Esophagus (tissue), 2 donors: ENCODE results near the gene TINAG. TPM values are rescaled to one million over a fixed set of nuclear protein-coding genes. Genes with fewer than 3 reads are reported as not detected.
"Not testable (repeated sequence)": the region's sequence is repeated elsewhere in the genome, so short reads cannot be mapped to it uniquely, and the experiment has no call there.

Experiments used
- H3K27ac ChIP-seq, 2 donors: one replicate each; pipeline ENCODE4 v1.5.1; 2013; ENCODE audit warnings: low read depth in 2 of 2, mild to moderate bottlenecking in 2 of 2, inconsistent platforms in 1 of 2, low read length in 1 of 2, moderate library complexity in 1 of 2
- H3K27me3 ChIP-seq, 2 donors: one replicate each; pipeline ENCODE4 v1.6.1; 2013; ENCODE audit warnings: low read length in 2 of 2, control low read depth in 1 of 2, mild to moderate bottlenecking in 1 of 2; ENCODE audit not compliant: insufficient read depth in 2 of 2, control insufficient read depth in 1 of 2
- H3K36me3 ChIP-seq, 2 donors: one replicate each; pipeline ENCODE4 v1.6.1; 2013; ENCODE audit warnings: low read length in 1 of 2; ENCODE audit not compliant: control insufficient read depth in 2 of 2, insufficient read depth in 2 of 2
- H3K4me1 ChIP-seq, 2 donors: one replicate each; pipeline ENCODE4 v1.6.1; 2013; ENCODE audit warnings: low read length in 1 of 2; ENCODE audit not compliant: control insufficient read depth in 2 of 2, insufficient read depth in 2 of 2
- H3K4me3 ChIP-seq, 2 donors: one replicate each; pipeline ENCODE4 v1.5.1; 2013; ENCODE audit warnings: low read length in 2 of 2, mild to moderate bottlenecking in 2 of 2, low read depth in 1 of 2, moderate library complexity in 1 of 2
- H3K9me3 ChIP-seq, 2 donors: one replicate each; pipeline ENCODE4 v1.6.1; 2013; ENCODE audit warnings: mild to moderate bottlenecking in 2 of 2, low read depth in 1 of 2, low read length in 1 of 2, moderate library complexity in 1 of 2; ENCODE audit not compliant: control insufficient read depth in 2 of 2, insufficient read depth in 1 of 2
- WGBS, 2 donors: extraction: QIAGEN DNeasy Blood & Tissue Kit; methylation state at CpG; one replicate each; pipeline ENCODE4 v1.1.7; 2013; 5-methylcytosine and 5-hydroxymethylcytosine counted together
- polyA plus RNA-seq, 2 donors: library from polyadenylated mRNA; stranded (reverse); fragments of 200-250 nt; gene quantifications; one replicate each; pipeline ENCODE4 v1.2.3, GENCODE V29; 2013
- donor health status: healthy with polysubstance abuse.
- donor health status: Bipolar disorder and iron deficiency.

Gene TINAG
- polyA plus RNA-seq, 2 donors: not detected

DNA sequence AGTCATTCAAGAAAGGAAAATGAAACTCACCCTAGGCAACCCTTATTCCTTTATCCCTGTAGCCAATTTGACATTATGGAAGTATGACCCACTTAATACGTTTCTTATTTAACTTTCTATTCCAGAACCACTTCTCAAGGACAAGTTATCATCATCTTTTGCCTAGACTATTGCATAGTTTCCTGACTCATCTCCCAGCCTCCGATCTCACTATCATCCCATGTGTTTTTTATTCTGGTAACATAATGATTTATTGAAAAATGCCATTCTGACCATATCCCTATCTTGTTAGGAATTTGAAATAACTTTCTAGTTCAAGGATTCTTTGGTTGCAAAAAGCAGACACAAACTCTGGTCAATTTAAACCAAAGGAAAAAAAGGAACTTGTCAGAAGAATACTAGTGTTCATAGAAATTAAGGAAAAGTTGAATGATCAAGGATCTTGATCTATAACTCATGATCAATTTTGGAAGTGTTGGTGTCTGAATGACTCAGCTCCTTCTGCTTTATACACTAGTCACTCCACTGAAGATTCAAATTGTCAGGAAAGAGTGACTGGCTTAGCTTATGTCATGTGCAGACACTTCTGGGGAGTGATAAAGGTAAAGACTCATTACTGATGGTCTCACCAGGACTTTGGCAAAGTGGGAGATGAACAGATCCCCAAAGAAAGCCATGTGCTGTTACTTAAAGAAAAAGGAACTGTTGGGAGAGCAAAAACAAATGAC is 8.5 kb upstream of the TINAG start:
- peaks cover 3 to 5% of the 10 kb centered on the region in 2 donors for H3K9me3 ChIP-seq
- WGBS, 2 donors: 77 to 87% methylated on average over 2 of the region's 2 CpGs

DNA sequence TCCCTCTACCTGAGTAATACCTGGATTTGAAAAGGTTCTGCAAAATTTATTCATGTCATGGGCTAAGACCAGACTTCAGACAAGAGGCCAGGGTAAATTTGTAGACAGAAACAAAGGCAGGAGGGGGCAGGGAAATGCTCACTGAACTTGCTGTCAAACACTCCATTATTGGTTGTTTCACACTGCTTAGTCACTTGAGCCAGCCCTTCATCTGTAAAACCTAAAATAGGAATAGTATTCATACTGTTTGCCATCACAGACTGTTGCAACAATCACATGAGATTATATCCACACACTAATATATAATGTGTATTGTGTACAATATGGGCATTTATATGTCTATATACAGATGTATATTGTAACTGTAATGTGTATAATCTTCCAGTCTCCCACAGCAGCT is 6.5 kb upstream of the TINAG start:
- H3K4me1 ChIP-seq: no peaks in the 10 kb centered on the region
- no peak overlapping the region for H3K27ac ChIP-seq
- H3K36me3 ChIP-seq: no peaks in the 10 kb centered on the region
- H3K27me3 ChIP-seq: no peaks in the 10 kb centered on the region
- no peaks in the 10 kb centered on the region for H3K9me3 ChIP-seq
- no peak overlapping the region for H3K4me3 ChIP-seq

More for the DNA sequence above, 8.5 kb upstream of the TINAG start:
- Histone ChIP-seq H3K27ac (no peak overlapping the region), H3K36me3 (no peaks in the 10 kb centered on the region), H3K4me3 (no peak overlapping the region), H3K27me3 (no peaks in the 10 kb centered on the region), H3K4me1 (no peaks in the 10 kb centered on the region)

DNA sequence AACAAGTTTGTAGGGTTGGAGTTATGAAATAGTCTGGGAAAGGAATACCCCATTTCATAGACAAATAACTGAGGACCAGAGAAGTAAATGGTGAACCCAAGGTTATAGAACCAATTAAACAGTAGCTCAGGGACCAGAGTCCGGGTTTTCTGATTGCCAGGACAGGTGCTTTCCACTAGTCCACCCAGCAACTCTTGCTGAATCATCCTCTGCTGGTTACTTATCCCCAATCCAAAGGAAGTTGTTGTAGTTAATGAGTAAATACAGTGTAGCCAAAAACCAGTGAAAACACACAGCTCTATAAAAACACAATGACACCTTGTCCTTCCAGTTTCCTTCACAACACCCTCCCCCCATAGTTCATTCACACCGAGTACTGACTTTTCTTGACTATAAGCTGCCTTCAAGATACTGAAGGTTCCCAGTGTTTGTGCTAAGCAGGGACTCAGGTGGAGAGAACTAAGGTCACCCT is 766 bp upstream of the TINAG start:
- Histone ChIP-seq H3K4me1 (no peaks in the 10 kb centered on the region), H3K27ac (no peak overlapping the region), H3K27me3 (no peaks in the 10 kb centered on the region), H3K9me3 (no peaks in the 10 kb centered on the region), H3K36me3 (no peaks in the 10 kb centered on the region), H3K4me3 (no peak overlapping the region)
- WGBS, 2 donors: 40 to 69% methylated on average over 2 of the region's 2 CpGs

GRCh38 chr6:54308986-54309315 is 710 bp downstream of the TINAG start:
- no peak overlapping the region for H3K27ac ChIP-seq
- H3K4me1 ChIP-seq: no peaks in the 10 kb centered on the region
- WGBS, 2 donors: 90 to 92% methylated on average over 4 of the region's 4 CpGs
- no peak overlapping the region for H3K4me3 ChIP-seq
- no peaks in the 10 kb centered on the region for H3K36me3 ChIP-seq
- no peaks in the 10 kb centered on the region for H3K27me3 ChIP-seq
- H3K9me3 ChIP-seq: no peaks in the 10 kb centered on the region

GRCh38 chr6:54310377-54311152 is 2.3 kb downstream of the TINAG start:
- Histone ChIP-seq H3K27me3 (no peaks in the 10 kb centered on the region), H3K4me3 (no peak overlapping the region), H3K36me3 (no peaks in the 10 kb centered on the region), H3K9me3 (no peaks in the 10 kb centered on the region), H3K4me1 (no peaks in the 10 kb centered on the region), H3K27ac (no peak overlapping the region)
- 88 to 93% methylated on average over 1 of the region's 1 CpG for WGBS, 2 donors

DNA sequence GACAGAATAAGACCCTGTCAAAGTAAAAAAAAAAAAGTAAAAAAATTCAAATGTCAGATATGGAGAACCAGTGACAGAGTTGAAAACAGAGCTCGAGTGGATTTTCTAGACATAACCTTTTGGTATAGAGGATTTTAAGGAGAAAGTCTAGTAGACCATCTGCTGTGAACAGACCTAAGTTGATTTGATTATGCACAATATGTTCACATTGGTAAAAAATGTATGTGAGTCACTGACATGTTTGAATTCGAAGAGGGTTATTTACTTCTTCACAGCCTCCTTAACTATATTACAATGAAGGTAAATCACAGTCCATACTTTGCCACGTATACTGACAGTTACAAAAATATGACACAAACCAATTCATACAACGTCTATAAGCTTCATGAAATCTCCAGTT is 7.4 kb downstream of the TINAG start:
- Histone ChIP-seq H3K4me3 (no peak overlapping the region), H3K27me3 (no peaks in the 10 kb centered on the region)
- 67 to 68% methylated on average over 4 of the region's 4 CpGs for WGBS, 2 donors

GRCh38 chr6:54320871-54321270 is 12.6 kb downstream of the TINAG start:
- Histone ChIP-seq H3K4me1 (no peaks in the 10 kb centered on the region), H3K36me3 (no peaks in the 10 kb centered on the region), H3K27me3 (no peaks in the 10 kb centered on the region), H3K4me3 (no peak overlapping the region), H3K9me3 (no peaks in the 10 kb centered on the region), H3K27ac (no peak overlapping the region)
- 38 to 39% methylated on average over 1 of the region's 1 CpG for WGBS, 2 donors

More for the DNA sequence above, 7.4 kb downstream of the TINAG start:
- Histone ChIP-seq H3K9me3 (no peaks in the 10 kb centered on the region), H3K4me1 (no peaks in the 10 kb centered on the region), H3K27ac (no peak overlapping the region), H3K36me3 (no peaks in the 10 kb centered on the region)

DNA sequence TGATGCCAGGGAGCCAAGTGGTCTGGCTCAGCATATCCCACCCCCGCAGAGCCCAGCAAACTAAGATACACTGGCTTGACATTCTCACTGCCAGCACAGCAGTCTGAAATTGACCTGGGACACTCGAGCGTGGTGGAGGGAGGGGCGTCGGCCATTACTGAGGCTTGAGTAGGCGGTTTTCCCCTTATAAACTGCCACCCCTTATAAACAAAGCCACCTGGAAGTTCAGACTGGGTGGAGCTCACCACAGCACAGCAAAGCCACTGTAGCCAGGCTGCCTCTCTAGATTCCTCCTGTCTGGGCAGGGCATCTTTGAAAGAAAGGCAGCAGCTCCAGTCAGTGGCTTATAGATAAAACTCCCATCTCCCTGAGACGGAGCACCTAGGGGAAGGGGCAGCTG is 19.4 kb downstream of the TINAG start:
- no peak overlapping the region for H3K4me3 ChIP-seq
- no peaks in the 10 kb centered on the region for H3K27me3 ChIP-seq
- H3K9me3 ChIP-seq: peaks cover 0 to 2% of the 10 kb centered on the region in 2 donors
- WGBS, 2 donors: 77 to 84% methylated on average over 7 of the region's 7 CpGs
- H3K27ac ChIP-seq: no peak overlapping the region
- no peaks in the 10 kb centered on the region for H3K4me1 ChIP-seq
- no peaks in the 10 kb centered on the region for H3K36me3 ChIP-seq

DNA sequence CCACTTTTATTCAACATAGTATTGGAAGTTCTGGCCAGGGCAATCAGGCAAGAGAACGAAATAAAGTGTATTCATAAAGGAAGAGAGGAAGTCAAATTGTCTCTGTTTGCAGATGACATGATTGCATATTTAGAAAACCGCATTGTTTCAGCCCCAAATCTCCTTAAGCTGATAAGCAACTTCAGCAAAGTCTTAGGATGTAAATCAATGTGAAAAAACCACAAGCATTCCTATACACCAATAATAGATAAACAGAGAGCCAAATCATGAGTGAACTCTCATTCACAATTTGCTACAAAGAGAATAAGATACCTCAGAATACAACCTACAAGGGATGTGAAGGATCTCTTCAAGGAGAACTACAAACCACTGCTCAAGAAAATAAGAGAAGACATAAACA is 23.3 kb downstream of the TINAG start:
- not testable (repeated sequence) for H3K27ac ChIP-seq, H3K27me3 ChIP-seq, H3K36me3 ChIP-seq, H3K9me3 ChIP-seq, H3K4me1 ChIP-seq, H3K4me3 ChIP-seq
- 69 to 76% methylated on average over 2 of the region's 2 CpGs for WGBS, 2 donors

GRCh38 chr6:54335871-54336270 is 27.6 kb downstream of the TINAG start:
- H3K4me3 ChIP-seq: no peak overlapping the region

More at GRCh38 chr6:54335871-54336270, 27.6 kb downstream of the TINAG start:
- no peaks in the 10 kb centered on the region for H3K27me3 ChIP-seq
- H3K4me1 ChIP-seq: no peaks in the 10 kb centered on the region
- no peaks in the 10 kb centered on the region for H3K36me3 ChIP-seq
- H3K9me3 ChIP-seq: no peaks in the 10 kb centered on the region
- H3K27ac ChIP-seq: no peak overlapping the region
- 15 to 33% methylated on average over 2 of the region's 2 CpGs for WGBS, 2 donors
